ENCODE data around the gene FAM227B. TPM values are rescaled to one million over a fixed set of nuclear protein-coding genes. Genes with fewer than 3 reads are reported as not detected.
A peak's percentile ranks its signal among the peaks of the same experiment; 100 is the strongest.
"Not testable (repeated sequence)": the region's sequence is repeated elsewhere in the genome, so short reads cannot be mapped to it uniquely, and the experiment has no call there.

Gene FAM227B, protein sequence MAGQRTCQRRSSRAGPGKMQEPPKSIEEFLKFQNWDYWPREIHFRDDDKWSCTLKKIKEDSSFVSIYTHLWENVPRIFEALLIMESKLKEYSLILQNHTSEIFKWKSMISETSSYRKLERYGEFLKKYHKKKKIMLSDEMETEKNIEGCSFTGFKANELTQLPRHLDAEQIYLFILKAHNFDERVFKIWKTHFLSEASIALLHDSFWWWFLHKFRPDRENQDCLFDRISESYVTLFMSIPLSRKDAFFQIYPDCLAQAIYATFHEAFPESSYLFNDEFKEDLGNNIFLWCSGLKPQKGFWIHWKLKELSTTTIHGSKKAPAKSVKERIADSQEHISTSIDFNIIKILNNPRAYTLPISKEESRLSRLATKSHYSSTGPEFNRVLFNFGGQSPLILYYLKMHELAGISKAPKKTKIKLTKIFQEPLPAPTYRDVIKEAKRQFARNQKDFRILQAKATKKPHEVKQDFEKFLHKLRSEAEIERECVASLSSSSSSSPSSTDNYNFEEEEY
- total RNA-seq (1 to 10 TPM; 4.9 to 5.6 TPM), polyA plus RNA-seq (20.4 TPM)

DNA sequence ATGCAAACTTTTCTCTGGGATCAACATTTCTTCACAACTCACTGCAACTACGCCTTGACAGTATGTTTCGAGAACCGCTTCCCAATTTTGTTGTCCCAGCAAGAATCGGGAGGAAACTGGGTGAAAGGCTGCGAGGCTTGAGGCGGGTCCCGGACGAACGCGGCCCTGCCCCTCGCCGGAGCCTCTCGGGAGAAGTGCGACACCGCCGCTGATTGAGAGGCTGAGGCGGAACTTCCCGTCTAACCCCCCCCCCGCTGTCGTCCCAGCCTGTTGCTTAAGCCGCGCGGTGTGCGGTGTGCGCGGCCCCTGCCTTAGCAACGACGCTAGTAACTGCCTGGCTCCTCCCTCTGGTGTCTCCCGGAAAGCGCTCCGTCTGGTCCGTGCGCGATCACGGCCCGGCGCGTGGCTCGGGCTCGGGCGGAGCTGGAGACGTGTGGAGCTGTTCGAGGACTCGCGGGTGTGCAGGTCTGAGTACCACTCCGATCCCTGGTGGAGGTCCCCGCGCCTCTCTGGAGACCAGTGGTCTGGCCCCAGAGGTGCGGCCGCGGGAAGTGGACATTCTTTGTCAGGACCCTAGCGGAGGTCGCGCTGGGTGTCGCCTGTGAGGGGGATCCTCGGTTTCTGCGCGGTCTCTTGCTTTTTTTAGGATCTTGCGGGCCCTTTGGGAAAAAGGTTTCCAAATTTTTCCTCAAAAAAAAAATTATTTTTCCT lies at the start of gene FAM227B, which contains the start of gene DTWD1:
TSS of gene FAM227B (minus strand) at position 161 of the 711 bp plus-strand sequence. CDS start 5,647 bp downstream, outside the sequence.
TSS of gene DTWD1 (plus strand) at position 391 of the 711 bp plus-strand sequence. CDS start 4,120 bp downstream, outside the sequence.
- peaks cover 0 to 7% (median 5%) of the 10 kb centered on the region in 5 donors for H3K9me3 Mint-ChIP-seq
- peak within 1 kb of the TSS; percentile 93 to 99 (median 95) for H3K4me3 Mint-ChIP-seq
- Histone ChIP-seq H3K36me3 (ENCODE audit: insufficient read depth, low read length) (peaks cover 4% of the 10 kb centered on the region), H3K4me1 (ENCODE audit: insufficient read depth, low read length) (peaks cover 18% of the 10 kb centered on the region), H3K27me3 (ENCODE audit: insufficient read depth, low read length, poor library complexity, severe bottlenecking) (no peaks in the 10 kb centered on the region), H3K4me3 (ENCODE audit: low read length) (peak within 1 kb of the TSS; percentile 86), H3K9me3 (ENCODE audit: low read length) (peaks cover 3% of the 10 kb centered on the region), H3K27ac (ENCODE audit: low read depth, low read length) (peak within 1 kb of the TSS; percentile 95)
- H3K36me3 Mint-ChIP-seq = peaks cover 11 to 27% (median 20%) of the 10 kb centered on the region in 3 donors
- H3K27me3 Mint-ChIP-seq = peaks cover 0 to 1% of the 10 kb centered on the region in 2 donors
- ChIA-PET POLR2A (interaction anchor here (0.5 to 1.1 kb wide), 8 partner anchors 112 to 810 kb away, joined by 3 to 7 read pairs (median 4); partner anchors contain the start of genes CEP152, COPS2 and EID1), CTCF (no interaction called here)
- peak; percentile 88 to 96 (median 92) for DNase-seq
- H3K27ac Mint-ChIP-seq = peak within 1 kb of the TSS; percentile 96 to 99 (median 99)
- peaks cover 41 to 55% (median 48%) of the 10 kb centered on the region in 3 donors for H3K4me1 Mint-ChIP-seq

DNA sequence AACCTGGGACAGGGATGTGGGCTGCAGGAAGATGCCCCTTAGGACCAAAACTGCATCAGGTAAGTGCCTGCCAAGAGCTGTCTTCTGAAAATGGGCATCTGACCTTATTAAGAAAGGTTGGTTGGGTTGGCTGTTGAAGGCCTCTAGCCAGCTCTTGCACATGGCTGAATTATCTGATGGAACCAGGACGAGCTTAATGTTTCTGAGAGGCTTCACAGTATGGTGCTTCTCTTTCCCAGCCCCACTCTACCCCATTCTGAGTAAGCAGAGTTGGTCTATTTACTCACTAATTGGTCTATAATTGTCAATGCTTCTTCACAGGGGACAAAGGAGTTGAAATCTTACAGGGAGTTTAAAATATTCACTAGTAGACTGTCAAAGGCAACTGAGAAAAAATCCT lies 48.7 kb upstream of the FAM227B start:
- no peaks in the 10 kb centered on the region for H3K36me3 ChIP-seq (ENCODE audit: insufficient read depth, low read length)
- POLR2A ChIA-PET = no interaction called here
- Mint-ChIP-seq H3K4me3 (no peak overlapping the region), H3K36me3 (no peaks in the 10 kb centered on the region), H3K9me3 (no peaks in the 10 kb centered on the region), H3K27ac (no peak overlapping the region), H3K27me3 (peaks cover 0 to 12% of the 10 kb centered on the region in 2 donors), H3K4me1 (no peaks in the 10 kb centered on the region)
- no peaks in the 10 kb centered on the region for H3K9me3 ChIP-seq (ENCODE audit: low read length)
- H3K27me3 ChIP-seq (ENCODE audit: insufficient read depth, low read length, poor library complexity, severe bottlenecking) = no peaks in the 10 kb centered on the region
- H3K27ac ChIP-seq (ENCODE audit: low read depth, low read length) = no peak overlapping the region
- CTCF ChIA-PET = no interaction called here
- no peak for DNase-seq
- H3K4me3 ChIP-seq (ENCODE audit: low read length) = no peak overlapping the region
- no peaks in the 10 kb centered on the region for H3K4me1 ChIP-seq (ENCODE audit: insufficient read depth, low read length)

DNA sequence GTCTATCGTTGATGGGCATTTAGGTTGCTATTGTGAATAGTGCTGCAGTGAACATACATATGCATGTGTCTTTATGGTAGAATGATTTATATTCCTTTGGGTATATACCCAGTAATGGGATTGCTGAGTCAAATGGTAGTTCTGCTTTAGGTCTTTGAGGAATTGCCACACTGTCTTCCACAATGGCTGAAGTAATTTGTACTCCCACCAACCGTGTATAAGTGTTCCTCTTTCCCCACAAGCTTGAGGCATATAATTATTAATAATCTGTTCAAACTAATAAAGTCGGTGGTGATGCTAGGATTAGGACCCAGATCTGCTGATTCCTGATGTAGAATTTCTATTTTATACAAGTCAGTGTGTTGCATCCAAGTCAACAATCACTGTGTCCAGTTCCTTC lies 45.9 kb upstream of the FAM227B start:
- POLR2A ChIA-PET = not testable (repeated sequence)

DNA sequence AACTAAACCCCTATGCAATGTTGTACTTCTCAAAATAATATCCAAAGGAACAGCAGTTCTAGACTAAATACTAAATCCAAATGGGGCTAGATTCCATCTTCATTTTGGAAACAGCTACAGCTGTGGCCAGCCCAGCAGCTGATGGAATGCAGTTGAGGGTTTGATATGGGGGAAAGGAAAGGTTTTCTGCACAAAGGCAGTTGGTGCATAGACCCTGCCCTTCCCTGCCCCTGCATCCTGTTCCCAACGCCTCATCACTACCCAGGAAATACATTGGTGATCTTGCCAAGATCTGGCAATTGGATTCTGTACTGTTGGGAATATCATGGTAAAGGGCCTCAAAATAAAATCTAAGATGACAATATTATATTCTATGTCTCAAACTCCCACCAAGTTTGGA lies 44.1 kb upstream of the FAM227B start:
- no peak for DNase-seq
- H3K27ac ChIP-seq (ENCODE audit: low read depth, low read length) = no peak overlapping the region
- H3K27me3 ChIP-seq (ENCODE audit: insufficient read depth, low read length, poor library complexity, severe bottlenecking) = peaks cover 3% of the 10 kb centered on the region
- ChIA-PET POLR2A (no interaction called here), CTCF (no interaction called here)
- Mint-ChIP-seq H3K27ac (no peak overlapping the region), H3K36me3 (no peaks in the 10 kb centered on the region), H3K27me3 (peaks cover 3 to 30% of the 10 kb centered on the region in 2 donors), H3K4me1 (no peaks in the 10 kb centered on the region), H3K9me3 (no peaks in the 10 kb centered on the region), H3K4me3 (no peak overlapping the region)
- H3K9me3 ChIP-seq (ENCODE audit: low read length) = no peaks in the 10 kb centered on the region
- no peaks in the 10 kb centered on the region for H3K4me1 ChIP-seq (ENCODE audit: insufficient read depth, low read length)
- H3K36me3 ChIP-seq (ENCODE audit: insufficient read depth, low read length) = no peaks in the 10 kb centered on the region
- no peak overlapping the region for H3K4me3 ChIP-seq (ENCODE audit: low read length)

More for the DNA sequence above, 45.9 kb upstream of the FAM227B start:
- H3K9me3 ChIP-seq (ENCODE audit: low read length); H3K27ac ChIP-seq (ENCODE audit: low read depth, low read length); H3K36me3 ChIP-seq (ENCODE audit: insufficient read depth, low read length); H3K4me3 Mint-ChIP-seq; H3K4me1 ChIP-seq (ENCODE audit: insufficient read depth, low read length); H3K4me1 Mint-ChIP-seq; H3K4me3 ChIP-seq (ENCODE audit: low read length); H3K27me3 ChIP-seq (ENCODE audit: insufficient read depth, low read length, poor library complexity, severe bottlenecking); H3K9me3 Mint-ChIP-seq; H3K27ac Mint-ChIP-seq; CTCF ChIA-PET; DNase-seq; H3K36me3 Mint-ChIP-seq: not testable (repeated sequence)
- H3K27me3 Mint-ChIP-seq = peaks cover 0 to 17% of the 10 kb centered on the region in 2 donors

DNA sequence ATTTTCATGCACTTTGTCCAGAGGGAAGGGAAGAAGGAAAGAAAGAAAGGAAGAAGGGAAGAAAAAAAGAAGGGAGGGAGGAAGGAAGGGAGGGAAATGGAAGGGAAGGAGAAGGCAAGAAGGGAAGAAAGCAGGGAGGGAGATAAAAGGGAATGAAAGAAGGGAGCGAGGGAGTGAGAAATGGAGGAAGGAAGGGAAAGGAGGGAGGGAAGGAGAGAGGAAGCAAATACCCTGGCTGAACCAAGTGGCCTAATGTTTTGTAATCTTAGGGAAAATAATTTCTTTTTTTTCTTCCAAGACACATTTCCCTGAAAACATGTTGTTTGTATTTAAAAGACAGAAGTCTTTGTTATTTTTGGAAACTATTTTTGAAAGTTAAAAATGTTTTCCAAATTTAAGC lies 36.1 kb upstream of the FAM227B start:
- Mint-ChIP-seq H3K4me1 (no peaks in the 10 kb centered on the region), H3K36me3 (peaks cover 0 to 3% (median 0%) of the 10 kb centered on the region in 3 donors), H3K27me3 (peaks cover 9 to 31% of the 10 kb centered on the region in 2 donors), H3K27ac (no peak overlapping the region), H3K4me3 (no peak overlapping the region), H3K9me3 (peaks cover 25 to 36% (median 32%) of the 10 kb centered on the region in 5 donors)
- DNase-seq = no peak
- Histone ChIP-seq H3K27ac (ENCODE audit: low read depth, low read length) (no peak overlapping the region), H3K36me3 (ENCODE audit: insufficient read depth, low read length) (no peaks in the 10 kb centered on the region), H3K4me1 (ENCODE audit: insufficient read depth, low read length) (no peaks in the 10 kb centered on the region), H3K9me3 (ENCODE audit: low read length) (peaks cover 15% of the 10 kb centered on the region), H3K27me3 (ENCODE audit: insufficient read depth, low read length, poor library complexity, severe bottlenecking) (peaks cover 3% of the 10 kb centered on the region), H3K4me3 (ENCODE audit: low read length) (no peak overlapping the region)
- ChIA-PET POLR2A (no interaction called here), CTCF (no interaction called here)

DNA sequence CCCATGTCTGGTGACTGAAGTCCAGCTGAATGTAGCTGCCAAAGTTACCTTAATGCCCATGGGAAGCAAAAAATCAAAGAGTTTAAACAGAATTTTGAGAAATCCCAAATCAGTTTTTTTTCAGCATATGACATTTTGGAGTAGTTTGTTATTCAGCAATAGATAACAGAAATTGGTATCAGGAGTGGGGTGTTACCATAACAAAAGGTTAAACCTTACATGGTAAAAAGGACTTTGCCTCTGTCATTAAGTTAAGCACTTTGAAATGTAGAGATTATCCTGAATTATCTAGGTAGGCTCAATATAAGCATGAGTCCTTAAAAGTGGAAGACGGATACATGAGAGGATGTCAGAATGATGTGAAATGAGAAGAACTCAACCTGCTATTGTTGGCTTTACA lies 32.3 kb upstream of the FAM227B start:
- Mint-ChIP-seq H3K4me1 (no peaks in the 10 kb centered on the region), H3K27ac (no peak overlapping the region), H3K4me3 (no peak overlapping the region), H3K36me3 (peaks cover 0 to 4% (median 0%) of the 10 kb centered on the region in 3 donors), H3K27me3 (peaks cover 0 to 9% of the 10 kb centered on the region in 2 donors), H3K9me3 (peaks cover 25 to 34% (median 32%) of the 10 kb centered on the region in 5 donors)
- H3K36me3 ChIP-seq (ENCODE audit: insufficient read depth, low read length) = no peaks in the 10 kb centered on the region
- H3K27ac ChIP-seq (ENCODE audit: low read depth, low read length) = no peak overlapping the region
- no peaks in the 10 kb centered on the region for H3K27me3 ChIP-seq (ENCODE audit: insufficient read depth, low read length, poor library complexity, severe bottlenecking)
- no peak overlapping the region for H3K4me3 ChIP-seq (ENCODE audit: low read length)
- no peaks in the 10 kb centered on the region for H3K4me1 ChIP-seq (ENCODE audit: insufficient read depth, low read length)
- H3K9me3 ChIP-seq (ENCODE audit: low read length) = peaks cover 15% of the 10 kb centered on the region
- DNase-seq = no peak
- CTCF ChIA-PET = no interaction called here
- POLR2A ChIA-PET = no interaction called here

DNA sequence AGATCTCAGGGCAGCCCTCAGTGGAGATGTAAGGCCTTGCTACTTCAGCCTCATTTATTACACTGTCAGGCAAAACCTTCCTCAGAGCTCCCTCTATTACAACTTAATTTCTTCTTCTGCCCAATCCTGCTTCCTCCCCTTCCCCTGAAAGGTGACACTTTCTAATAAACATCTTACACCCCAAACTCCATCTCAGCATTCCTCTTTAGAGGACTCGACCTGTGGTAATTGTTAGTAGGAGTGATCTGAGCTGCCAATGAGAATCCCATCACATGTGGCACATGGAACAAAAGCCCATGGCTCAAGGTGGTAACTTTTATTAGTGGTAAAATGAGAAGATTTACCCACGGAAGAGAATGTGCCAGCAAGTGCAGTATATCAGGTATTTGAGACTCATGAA lies 30.1 kb upstream of the FAM227B start:
- POLR2A ChIA-PET = no interaction called here

DNA sequence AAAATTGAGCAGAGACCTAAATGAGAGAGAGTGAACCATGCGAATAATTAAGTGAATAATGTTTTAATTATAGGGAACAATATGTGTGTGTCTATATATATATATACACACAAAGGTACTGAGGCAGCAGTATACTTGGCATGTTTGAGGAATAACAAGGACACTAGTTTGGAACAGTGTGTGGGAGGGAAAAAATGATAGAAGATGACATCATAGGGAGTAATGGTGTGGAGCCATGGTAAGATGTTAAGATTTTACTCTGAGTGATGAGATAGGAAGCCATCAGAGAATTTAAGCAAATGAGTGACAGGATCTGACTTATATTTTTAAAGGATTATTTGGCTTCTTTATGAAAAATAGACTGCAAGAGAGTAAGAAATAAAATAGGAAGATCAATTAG lies 29.4 kb upstream of the FAM227B start:
- no peaks in the 10 kb centered on the region for H3K27me3 ChIP-seq (ENCODE audit: insufficient read depth, low read length, poor library complexity, severe bottlenecking)
- no peak for DNase-seq
- no peaks in the 10 kb centered on the region for H3K36me3 ChIP-seq (ENCODE audit: insufficient read depth, low read length)
- ChIA-PET CTCF (no interaction called here), POLR2A (no interaction called here)
- H3K27ac Mint-ChIP-seq = peak overlapping the region in 1 of 8 donors; percentile 43
- H3K4me1 ChIP-seq (ENCODE audit: insufficient read depth, low read length) = no peaks in the 10 kb centered on the region
- H3K4me3 Mint-ChIP-seq = no peak overlapping the region
- H3K36me3 Mint-ChIP-seq = peaks cover 0 to 4% (median 0%) of the 10 kb centered on the region in 3 donors
- H3K4me3 ChIP-seq (ENCODE audit: low read length) = no peak overlapping the region
- H3K27ac ChIP-seq (ENCODE audit: low read depth, low read length) = no peak overlapping the region
- H3K4me1 Mint-ChIP-seq = no peaks in the 10 kb centered on the region
- H3K9me3 ChIP-seq (ENCODE audit: low read length) = peaks cover 15% of the 10 kb centered on the region
- peaks cover 20 to 33% (median 25%) of the 10 kb centered on the region in 5 donors for H3K9me3 Mint-ChIP-seq
- H3K27me3 Mint-ChIP-seq = peaks cover 0 to 4% of the 10 kb centered on the region in 2 donors

More for the DNA sequence above, 30.1 kb upstream of the FAM227B start:
- Histone ChIP-seq H3K27me3 (ENCODE audit: insufficient read depth, low read length, poor library complexity, severe bottlenecking) (no peaks in the 10 kb centered on the region), H3K27ac (ENCODE audit: low read depth, low read length) (no peak overlapping the region), H3K4me3 (ENCODE audit: low read length) (no peak overlapping the region), H3K36me3 (ENCODE audit: insufficient read depth, low read length) (no peaks in the 10 kb centered on the region), H3K9me3 (ENCODE audit: low read length) (peaks cover 15% of the 10 kb centered on the region), H3K4me1 (ENCODE audit: insufficient read depth, low read length) (no peaks in the 10 kb centered on the region)
- no peak for DNase-seq
- Mint-ChIP-seq H3K36me3 (peaks cover 0 to 4% (median 0%) of the 10 kb centered on the region in 3 donors), H3K27me3 (peaks cover 0 to 4% of the 10 kb centered on the region in 2 donors), H3K4me3 (no peak overlapping the region), H3K4me1 (no peaks in the 10 kb centered on the region), H3K27ac (no peak overlapping the region), H3K9me3 (peaks cover 24 to 33% (median 25%) of the 10 kb centered on the region in 5 donors)
- CTCF ChIA-PET = no interaction called here
